Natural killer cell treated with Interleukin-12 subunit alpha and Interleukin-12 subunit beta and Interleukin-15 and Interleukin-18, amount 100 ng/mL, for 72 hours (primary cell): ENCODE data around the gene CFAP43. TPM values are rescaled to one million over a fixed set of nuclear protein-coding genes. Genes with fewer than 3 reads are reported as not detected.
"Not testable (repeated sequence)": the region's sequence is repeated elsewhere in the genome, so short reads cannot be mapped to it uniquely, and the experiment has no call there.

Experiments
- ATAC-seq, 2 donors: fragments of 150-1000 bp; cut with Tn5 transposase in 1 of 2; sonication (Bioruptor Pico), chemical (Tn5 transposase) in 1 of 2; 2 replicates each; pipeline ENCODE4 v1.10.0; 2021
- DNase-seq: peaks from one replicate; pipeline ENCODE4 v3.0.0; 2022; ENCODE audit warnings: low spot score
- H3K27ac Mint-ChIP-seq, 2 donors: 1 replicate in 1 of 2; 2 replicates in 1 of 2; pipeline ENCODE4 v1.8.0; 2022; ENCODE audit warnings: mixed read lengths in 2 of 2, mild to moderate bottlenecking in 1 of 2, moderate library complexity in 1 of 2
- H3K27me3 Mint-ChIP-seq, 2 donors: 1 replicate in 1 of 2; 2 replicates in 1 of 2; pipeline ENCODE4 v1.8.0; 2022; ENCODE audit warnings: mixed read lengths in 2 of 2
- H3K36me3 Mint-ChIP-seq: one replicate; pipeline ENCODE4 v1.8.0; 2022; ENCODE audit warnings: mixed read lengths
- H3K4me1 Mint-ChIP-seq, 2 donors: 1 replicate in 1 of 2; 2 replicates in 1 of 2; pipeline ENCODE4 v1.8.0; 2022; ENCODE audit warnings: low read depth in 2 of 2, mixed read lengths in 2 of 2, mild to moderate bottlenecking in 1 of 2
- H3K4me3 Mint-ChIP-seq: one replicate; pipeline ENCODE4 v1.8.0; 2022; ENCODE audit warnings: mixed read lengths
- H3K9me3 Mint-ChIP-seq: 2 replicates; pipeline ENCODE4 v1.8.0; 2022; ENCODE audit warnings: mixed read lengths
- total RNA-seq, 2 donors: library from RNA; stranded (reverse); gene quantifications; one replicate each; pipeline ENCODE4 v1.2.3, GENCODE V29; 2022

CFAP43 gene
- total RNA-seq, 2 donors from 2014 or later: not detected

DNA sequence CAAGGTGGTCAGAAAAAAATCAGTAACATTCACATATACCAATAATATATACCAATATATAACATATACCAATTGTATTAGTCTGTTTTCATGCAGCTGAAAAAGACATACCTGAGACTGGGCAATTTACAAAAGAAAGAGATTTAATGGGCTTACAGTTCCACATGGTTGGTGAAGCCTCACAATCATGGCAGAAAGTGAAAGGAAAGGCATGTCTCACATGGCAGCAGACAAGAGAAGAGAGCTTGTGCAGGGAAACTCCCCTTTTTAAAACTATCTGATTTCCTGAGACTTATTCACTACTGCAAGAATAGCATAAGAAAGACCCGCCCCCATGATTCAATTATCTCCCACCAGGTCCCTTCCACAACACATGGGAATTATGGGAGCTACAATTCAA lies 58.0 kb downstream of the CFAP43 start:
- not testable (repeated sequence) for DNase-seq, H3K9me3 Mint-ChIP-seq, H3K4me1 Mint-ChIP-seq, H3K27ac Mint-ChIP-seq, H3K4me3 Mint-ChIP-seq, ATAC-seq
- peaks cover 14% of the 10 kb centered on the region for H3K36me3 Mint-ChIP-seq
- peaks cover 16 to 44% of the 10 kb centered on the region in 2 donors for H3K27me3 Mint-ChIP-seq

DNA sequence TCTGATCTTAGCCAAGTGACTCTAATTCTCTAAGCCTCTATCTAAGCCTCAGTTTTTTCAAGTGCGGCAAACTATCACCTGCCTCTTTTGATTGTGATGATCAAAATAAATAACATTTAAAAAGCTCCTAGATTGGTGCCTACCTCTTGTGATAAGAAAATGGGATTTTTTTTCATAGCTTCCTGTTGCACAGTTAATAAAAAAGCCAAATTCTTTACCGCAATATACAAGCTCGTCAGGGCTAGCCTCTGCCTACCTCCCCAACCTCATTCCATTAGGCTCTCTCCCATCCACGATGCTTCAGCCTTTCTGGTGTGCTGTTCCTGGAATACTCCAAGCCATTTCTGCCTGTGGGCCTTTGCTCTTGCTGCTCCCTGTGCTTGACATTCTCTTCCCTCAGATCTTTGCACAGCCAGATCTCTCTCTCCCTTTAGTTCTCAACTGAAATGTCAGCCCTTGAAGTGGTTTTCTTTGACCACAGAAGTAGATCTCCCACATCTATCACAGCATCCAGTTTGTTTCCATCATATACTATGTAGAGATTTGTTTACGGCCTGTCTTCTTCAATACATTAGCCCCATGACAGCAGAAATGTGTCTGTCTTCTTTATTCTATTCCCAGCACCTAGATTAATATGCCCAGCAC lies 61.4 kb downstream of the CFAP43 start:
- Mint-ChIP-seq H3K4me3 (no peak overlapping the region), H3K27me3 (peaks cover 30 to 57% of the 10 kb centered on the region in 2 donors), H3K9me3 (no peaks in the 10 kb centered on the region), H3K4me1 (no peaks in the 10 kb centered on the region), H3K36me3 (peaks cover 14% of the 10 kb centered on the region), H3K27ac (no peak overlapping the region)
- no peak for DNase-seq
- ATAC-seq: no peak

GRCh38 chr10:104155591-104155990 lies 76.6 kb downstream of the CFAP43 start:
- Mint-ChIP-seq H3K9me3 (peaks cover 7% of the 10 kb centered on the region), H3K27ac (no peak overlapping the region), H3K27me3 (peaks cover 23 to 54% of the 10 kb centered on the region in 2 donors), H3K36me3 (peaks cover 16% of the 10 kb centered on the region), H3K4me3 (no peak overlapping the region), H3K4me1 (no peaks in the 10 kb centered on the region)
- no peak for DNase-seq
- no peak for ATAC-seq

DNA sequence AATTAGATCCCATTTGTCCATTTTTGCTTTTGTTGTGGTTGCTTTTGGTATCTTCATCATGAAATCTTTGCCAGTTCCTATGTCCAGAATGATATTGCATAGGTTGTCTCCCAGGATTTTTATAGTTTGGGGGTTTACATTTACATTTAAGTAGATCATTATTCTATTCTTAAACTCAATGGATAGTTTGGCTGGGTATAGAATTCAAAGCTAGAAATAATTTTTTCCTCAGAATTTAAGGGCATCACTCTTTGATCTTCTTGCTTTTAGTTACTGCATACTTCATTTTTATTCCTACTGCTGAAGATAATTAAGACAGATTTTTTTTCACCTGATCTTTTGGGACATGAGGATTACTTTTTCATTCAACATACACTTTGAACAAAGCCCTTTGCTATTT lies 80.4 kb downstream of the CFAP43 start:
- H3K27me3 Mint-ChIP-seq: peaks cover 32 to 61% of the 10 kb centered on the region in 2 donors
- no peak overlapping the region for H3K27ac Mint-ChIP-seq
- no peak overlapping the region for H3K4me3 Mint-ChIP-seq
- peaks cover 7% of the 10 kb centered on the region for H3K9me3 Mint-ChIP-seq
- H3K4me1 Mint-ChIP-seq: no peaks in the 10 kb centered on the region
- no peak for ATAC-seq
- H3K36me3 Mint-ChIP-seq: peaks cover 16% of the 10 kb centered on the region
- DNase-seq: no peak

DNA sequence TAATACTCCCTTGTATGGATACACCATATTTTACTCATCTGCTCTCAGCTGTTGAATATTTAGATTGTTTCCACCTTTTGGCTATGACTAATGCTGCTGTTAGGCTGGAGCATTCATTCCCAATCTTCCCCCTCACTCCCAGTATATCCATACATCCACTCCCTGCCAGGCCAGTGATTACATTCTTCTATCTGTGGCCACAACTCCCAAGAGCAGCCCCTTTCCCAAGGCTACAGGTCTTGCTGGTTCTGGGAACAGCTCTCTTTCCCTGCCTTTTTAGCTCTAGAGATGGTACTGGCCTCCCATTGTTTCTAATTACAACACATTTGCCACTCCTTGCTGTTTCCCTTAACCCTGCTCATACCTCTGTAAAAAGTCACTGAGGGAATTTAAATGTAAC lies 82.0 kb downstream of the CFAP43 start:
- peaks cover 16% of the 10 kb centered on the region for H3K36me3 Mint-ChIP-seq
- H3K4me3 Mint-ChIP-seq: no peak overlapping the region
- ATAC-seq (no peak), DNase-seq (no peak)
- H3K4me1 Mint-ChIP-seq: no peaks in the 10 kb centered on the region
- peaks cover 7% of the 10 kb centered on the region for H3K9me3 Mint-ChIP-seq
- peaks cover 26 to 52% of the 10 kb centered on the region in 2 donors for H3K27me3 Mint-ChIP-seq
- no peak overlapping the region for H3K27ac Mint-ChIP-seq

GRCh38 chr10:104146882-104147281 lies 85.3 kb downstream of the CFAP43 start:
- H3K9me3 Mint-ChIP-seq: peaks cover 2% of the 10 kb centered on the region
- H3K27me3 Mint-ChIP-seq: peaks cover 28 to 35% of the 10 kb centered on the region in 2 donors
- ATAC-seq (no peak), DNase-seq (no peak)
- H3K4me3 Mint-ChIP-seq: no peak overlapping the region
- no peaks in the 10 kb centered on the region for H3K4me1 Mint-ChIP-seq
- peaks cover 9% of the 10 kb centered on the region for H3K36me3 Mint-ChIP-seq
- H3K27ac Mint-ChIP-seq: no peak overlapping the region

- ATAC-seq (no peak), DNase-seq (no peak)
- no peaks in the 10 kb centered on the region for H3K9me3 Mint-ChIP-seq
- no peaks in the 10 kb centered on the region for H3K4me1 Mint-ChIP-seq
- no peak overlapping the region for H3K4me3 Mint-ChIP-seq
- H3K27ac Mint-ChIP-seq: no peak overlapping the region
- peaks cover 20 to 24% of the 10 kb centered on the region in 2 donors for H3K27me3 Mint-ChIP-seq
- H3K36me3 Mint-ChIP-seq: no peaks in the 10 kb centered on the region
Observed at GRCh38 chr10:104144931-104145330, 87.2 kb downstream of the CFAP43 start.

GRCh38 chr10:104143829-104144228 lies 88.3 kb downstream of the CFAP43 start:
- Mint-ChIP-seq H3K4me3 (no peak overlapping the region), H3K27me3 (peaks cover 20 to 23% of the 10 kb centered on the region in 2 donors), H3K9me3 (no peaks in the 10 kb centered on the region), H3K36me3 (no peaks in the 10 kb centered on the region), H3K4me1 (no peaks in the 10 kb centered on the region), H3K27ac (no peak overlapping the region)
- no peak for DNase-seq
- ATAC-seq: no peak

DNA sequence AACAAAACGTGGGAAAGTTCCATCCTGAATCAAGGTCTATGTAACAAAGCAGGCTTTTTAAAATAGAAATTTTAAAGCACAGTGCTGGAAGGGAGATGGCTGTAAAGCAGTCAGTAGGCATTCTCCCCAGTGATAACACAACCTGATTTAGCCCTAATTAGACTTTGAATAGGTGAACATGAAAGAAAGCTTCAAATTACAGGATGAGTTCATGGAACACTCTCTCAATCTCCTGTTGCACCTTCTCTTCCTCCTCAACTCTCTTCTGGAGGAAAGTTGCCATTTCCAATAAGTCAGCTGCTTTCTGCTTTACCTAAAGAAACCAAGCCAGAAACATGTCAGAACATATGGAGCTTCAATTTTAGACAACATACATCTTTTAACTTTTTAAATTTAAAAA lies 90.1 kb downstream of the CFAP43 start:
- Mint-ChIP-seq H3K9me3 (no peaks in the 10 kb centered on the region), H3K4me1 (no peaks in the 10 kb centered on the region), H3K27ac (no peak overlapping the region), H3K4me3 (no peak overlapping the region), H3K36me3 (no peaks in the 10 kb centered on the region), H3K27me3 (peaks cover 16 to 22% of the 10 kb centered on the region in 2 donors)
- no peak for DNase-seq
- no peak for ATAC-seq

- H3K4me3 Mint-ChIP-seq: no peak overlapping the region
- no peaks in the 10 kb centered on the region for H3K36me3 Mint-ChIP-seq
- DNase-seq: no peak
- no peaks in the 10 kb centered on the region for H3K4me1 Mint-ChIP-seq
- H3K27me3 Mint-ChIP-seq: peaks cover 18 to 23% of the 10 kb centered on the region in 2 donors
- H3K27ac Mint-ChIP-seq: no peak overlapping the region
- ATAC-seq: no peak
- no peaks in the 10 kb centered on the region for H3K9me3 Mint-ChIP-seq
Observed at GRCh38 chr10:104139221-104139620, 92.9 kb downstream of the CFAP43 start.

DNA sequence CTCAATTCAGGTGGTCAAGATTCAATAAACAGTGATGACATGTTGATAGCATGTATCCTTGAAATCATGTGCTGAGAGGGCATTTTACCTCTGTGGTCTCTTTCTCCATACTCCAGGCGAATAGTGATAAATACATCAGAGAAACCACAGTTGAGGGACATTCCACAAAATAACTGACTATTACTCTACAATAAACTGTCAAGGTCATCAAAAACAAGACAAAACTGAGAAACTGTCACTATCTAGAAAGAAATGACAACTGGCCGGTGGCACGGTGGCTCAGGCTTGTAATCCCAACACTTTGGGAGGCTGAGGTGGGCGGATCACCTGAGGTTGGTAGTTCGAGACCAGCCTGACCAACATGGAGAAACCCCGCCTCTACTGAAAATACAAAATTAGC lies 94.0 kb downstream of the CFAP43 start:
- DNase-seq (no peak), ATAC-seq (no peak)
- Mint-ChIP-seq H3K4me1 (no peaks in the 10 kb centered on the region), H3K27ac (no peak overlapping the region), H3K4me3 (no peak overlapping the region), H3K9me3 (no peaks in the 10 kb centered on the region), H3K36me3 (no peaks in the 10 kb centered on the region), H3K27me3 (peaks cover 23 to 28% of the 10 kb centered on the region in 2 donors)

DNA sequence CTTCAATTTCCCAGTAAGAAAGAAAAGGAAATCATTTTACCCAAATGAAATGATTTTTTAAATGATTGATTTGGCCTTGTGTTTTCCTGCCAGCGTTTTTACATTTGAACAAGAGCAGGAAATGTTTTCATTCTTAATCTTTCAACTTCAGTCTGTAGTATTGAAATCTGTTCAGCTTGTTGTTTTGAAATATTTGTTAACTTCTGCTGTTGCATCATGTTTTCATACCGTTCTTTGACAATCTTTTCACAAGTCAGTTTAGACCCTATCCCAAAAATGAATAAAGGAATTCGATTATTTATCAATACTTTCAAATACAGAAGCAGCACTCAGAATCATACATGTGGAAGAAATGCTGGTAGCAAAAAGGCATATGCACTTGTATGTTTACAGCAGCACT lies 102.1 kb downstream of the CFAP43 start:
- Mint-ChIP-seq H3K4me3 (no peak overlapping the region), H3K9me3 (no peaks in the 10 kb centered on the region), H3K36me3 (no peaks in the 10 kb centered on the region), H3K4me1 (peaks cover 3 to 8% of the 10 kb centered on the region in 2 donors), H3K27me3 (peaks cover 16 to 21% of the 10 kb centered on the region in 2 donors), H3K27ac (no peak overlapping the region)
- no peak for ATAC-seq
- DNase-seq: no peak

GRCh38 chr10:104128214-104128613 lies 104.0 kb downstream of the CFAP43 start:
- no peak for ATAC-seq
- Mint-ChIP-seq H3K27ac (no peak overlapping the region), H3K27me3 (peaks cover 5 to 8% of the 10 kb centered on the region in 2 donors), H3K4me3 (no peak overlapping the region), H3K36me3 (no peaks in the 10 kb centered on the region), H3K9me3 (no peaks in the 10 kb centered on the region), H3K4me1 (peaks cover 10 to 15% of the 10 kb centered on the region in 2 donors)
- no peak for DNase-seq

- peak overlapping the region in 1 of 2 donors; percentile 31 for H3K27ac Mint-ChIP-seq
- DNase-seq: no peak
Observed at GRCh38 chr10:104127411-104127810, 104.8 kb downstream of the CFAP43 start.

GRCh38 chr10:104123397-104123796 lies 108.8 kb downstream of the CFAP43 start:
- Mint-ChIP-seq H3K27ac (peak overlapping the region in 1 of 2 donors; percentile 29), H3K9me3 (no peaks in the 10 kb centered on the region), H3K4me1 (peaks cover 26 to 30% of the 10 kb centered on the region in 2 donors), H3K27me3 (no peaks in the 10 kb centered on the region), H3K4me3 (peak overlapping the region; percentile 84), H3K36me3 (no peaks in the 10 kb centered on the region)
- DNase-seq (no peak), ATAC-seq (no peak)

More at GRCh38 chr10:104127411-104127810, 104.8 kb downstream of the CFAP43 start:
- H3K4me3 Mint-ChIP-seq: no peak overlapping the region
- no peaks in the 10 kb centered on the region for H3K27me3 Mint-ChIP-seq
- no peaks in the 10 kb centered on the region for H3K36me3 Mint-ChIP-seq
- peak in 1 of 2 donors; percentile 48 for ATAC-seq
- H3K4me1 Mint-ChIP-seq: peaks cover 18 to 20% of the 10 kb centered on the region in 2 donors
- H3K9me3 Mint-ChIP-seq: no peaks in the 10 kb centered on the region
